BLaER1 treated with 17β-estradiol and CSF1 and Interleukin-3, amounts not matched to agents 10 nM and 100 nM (cell line): ENCODE results near the gene E4F1.

ENCODE experiments used
- H3K27ac ChIP-seq, 11 experiments: shearing (Covaris generic); formaldehyde crosslinking; 2 replicates each; pipeline ENCODE4 v1.8.1; 2022
- H3K27me3 ChIP-seq, 11 experiments: shearing (Covaris generic); formaldehyde crosslinking; 2 replicates each; pipeline ENCODE4 v1.8.1; 2022
- H3K36me3 ChIP-seq, 11 experiments: shearing (Covaris generic); formaldehyde crosslinking; 2 replicates each; pipeline ENCODE4 v1.8.1; 2022
- H3K4me1 ChIP-seq, 10 experiments: shearing (Covaris generic); formaldehyde crosslinking; 2 replicates each; pipeline ENCODE4 v1.8.1; 2022
- H3K4me2 ChIP-seq, 11 experiments: shearing (Covaris generic); formaldehyde crosslinking; 2 replicates each; pipeline ENCODE4 v1.8.1; 2022
- H3K4me3 ChIP-seq, 10 experiments: shearing (Covaris generic); formaldehyde crosslinking; 2 replicates each; pipeline ENCODE4 v1.8.1; 2022
- H3K9ac ChIP-seq, 11 experiments: shearing (Covaris generic); formaldehyde crosslinking; 2 replicates each; pipeline ENCODE4 v1.8.1; 2022
- H3K9me3 ChIP-seq, 11 experiments: shearing (Covaris generic); formaldehyde crosslinking; replicated peaks in 1 of 11; 2 replicates each; pipeline ENCODE4 v1.8.1; 2022
- H4K20me1 ChIP-seq, 11 experiments: shearing (Covaris generic); formaldehyde crosslinking; 2 replicates each; pipeline ENCODE4 v1.8.1; 2022
- Cebpa-rat ChIP-seq, 11 experiments: shearing (Covaris generic); IDR thresholded peaks; 2 replicates each; pipeline ENCODE4 v1.8.1; 2022

E4F1 gene

DNA sequence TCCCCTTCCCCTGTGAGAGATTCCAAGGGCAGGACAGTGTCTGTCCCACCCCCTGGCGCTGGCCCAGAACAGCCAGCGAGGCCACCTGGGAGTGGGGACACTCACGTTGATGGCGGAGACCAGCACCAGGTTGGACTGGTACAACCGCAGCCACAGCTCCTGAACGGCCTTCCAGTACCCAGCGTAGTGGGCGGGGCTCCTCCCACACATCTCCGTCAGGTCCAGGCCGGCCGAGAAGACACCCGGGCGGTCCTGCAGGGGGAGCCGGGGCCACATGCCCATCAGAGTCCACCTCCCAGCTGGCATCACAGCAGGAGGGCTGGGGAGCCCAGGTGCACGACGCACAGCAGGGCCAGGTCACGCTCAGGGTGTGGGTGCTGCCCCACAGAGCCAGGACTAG is 20.9 kb downstream of the E4F1 start:
- Histone ChIP-seq H3K27ac (no peak overlapping the region), H3K4me2 (no peak overlapping the region), H3K9ac (0 out of 22 replicates have a peak overlapping the region, but pooled peaks of 2 of the 11 experiments have one; percentile 1 to 6), H3K36me3 (peaks cover 53 to 99% (median 78%) of the 10 kb centered on the region in 11 experiments), H3K4me3 (no peak overlapping the region), H4K20me1 (peaks cover 9 to 76% (median 37%) of the 10 kb centered on the region in 11 experiments; a peak in 20 of 22 replicates), H3K27me3 (no peaks in the 10 kb centered on the region), H3K9me3 (no peaks in the 10 kb centered on the region), H3K4me1 (peaks cover under 1 to 19% (median 12%) of the 10 kb centered on the region in 10 experiments; a peak in 19 of 20 replicates)
- TF ChIP-seq Cebpa-rat (IDR thresholded peaks at IDR 0.05): no peak

DNA sequence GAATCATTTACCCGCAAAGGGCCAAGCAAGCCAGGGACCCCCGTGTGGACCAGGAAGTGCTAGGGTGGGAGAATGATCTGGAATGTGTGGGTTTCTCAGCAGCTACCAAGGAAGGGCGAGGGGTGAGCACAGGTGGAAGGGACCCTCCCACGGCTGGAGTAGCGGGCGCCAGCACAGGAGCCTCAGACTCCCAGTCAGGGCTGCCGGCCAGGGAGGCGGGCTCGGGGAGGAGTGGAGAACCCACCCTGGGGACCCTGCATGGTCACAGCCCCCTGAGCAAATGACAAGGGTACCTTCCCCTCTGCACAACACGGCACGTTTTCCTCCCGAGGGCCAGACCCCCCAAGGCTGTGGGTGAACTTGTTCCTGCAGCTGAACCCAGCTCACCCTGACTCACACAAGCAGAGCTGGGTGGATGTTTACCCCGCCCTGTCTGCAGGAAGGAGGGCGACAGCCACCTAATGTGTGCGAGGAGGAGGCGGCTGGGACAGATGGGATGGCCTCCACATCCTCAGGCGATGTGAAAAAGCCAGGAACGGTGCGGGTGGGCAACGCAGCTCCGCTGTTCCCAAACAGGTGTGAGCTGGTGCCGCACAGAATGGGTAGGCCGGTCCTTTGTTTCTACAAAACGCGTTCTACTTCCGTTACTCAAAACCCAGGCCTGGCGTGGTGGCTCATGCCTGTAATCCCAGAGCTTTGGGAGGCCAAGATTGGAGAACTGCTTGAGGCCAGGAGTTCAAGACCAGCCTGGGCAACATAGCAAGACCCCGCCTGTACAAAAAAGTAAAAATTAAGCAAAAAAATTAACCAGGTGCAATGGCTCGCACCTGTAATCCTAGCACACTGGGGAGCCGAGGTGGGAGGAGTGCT is 21.8 kb downstream of the E4F1 start:
- TF ChIP-seq Cebpa-rat (IDR thresholded peaks at IDR 0.05): no peak
- H3K36me3 ChIP-seq: peaks cover 46 to 90% (median 72%) of the 10 kb centered on the region in 11 experiments
- H3K9me3 ChIP-seq: no peaks in the 10 kb centered on the region
- no peak overlapping the region for H3K27ac ChIP-seq
- peaks cover 7 to 67% (median 30%) of the 10 kb centered on the region in 11 experiments; a peak in 18 of 22 replicates for H4K20me1 ChIP-seq
- peaks cover 9 to 28% (median 20%) of the 10 kb centered on the region in 10 experiments for H3K4me1 ChIP-seq
- no peak overlapping the region for H3K4me3 ChIP-seq
- H3K9ac ChIP-seq: no peak overlapping the region
- no peak overlapping the region for H3K4me2 ChIP-seq
- no peaks in the 10 kb centered on the region for H3K27me3 ChIP-seq

DNA sequence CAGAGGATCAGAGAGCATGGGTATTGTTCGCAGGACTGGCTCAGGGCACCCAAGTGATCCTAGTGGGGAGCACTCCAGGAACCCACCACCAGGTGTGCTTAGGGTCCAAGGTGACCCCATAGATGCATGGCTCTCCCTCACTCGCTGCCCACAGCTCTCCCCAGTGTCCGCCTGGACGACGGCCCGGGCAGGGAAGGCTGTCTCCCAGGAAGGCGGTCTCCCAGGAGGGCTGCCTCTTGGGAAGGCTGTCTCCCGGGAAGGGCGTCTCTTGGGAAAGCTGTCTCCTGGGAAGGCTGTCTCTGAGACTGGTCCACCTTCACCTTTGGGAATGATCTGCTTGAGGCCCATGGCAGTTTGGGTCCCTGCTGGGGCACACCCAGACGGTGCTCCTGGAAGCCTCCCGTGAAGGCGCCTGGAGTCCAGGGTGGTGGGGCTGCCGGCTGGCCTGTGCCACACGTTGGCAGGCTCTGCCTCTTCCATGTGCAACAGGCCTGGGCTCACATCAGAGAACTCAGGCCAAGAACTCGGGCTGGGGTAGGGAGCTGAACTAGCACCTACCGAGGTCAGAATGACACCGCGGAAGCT is 23.0 kb downstream of the E4F1 start:
- peaks cover 46 to 79% (median 70%) of the 10 kb centered on the region in 11 experiments for H3K36me3 ChIP-seq
- no peak for TF ChIP-seq Cebpa-rat (IDR thresholded peaks at IDR 0.05)
- no peaks in the 10 kb centered on the region for H3K9me3 ChIP-seq
- peak overlapping the region in 1 of 11 experiments; percentile 13; a peak in 1 of 22 replicates for H3K9ac ChIP-seq
- H3K4me3 ChIP-seq: no peak overlapping the region
- peaks cover 15 to 34% (median 28%) of the 10 kb centered on the region in 10 experiments for H3K4me1 ChIP-seq
- peaks cover 9 to 61% (median 34%) of the 10 kb centered on the region in 11 experiments; a peak in 18 of 22 replicates for H4K20me1 ChIP-seq
- no peaks in the 10 kb centered on the region for H3K27me3 ChIP-seq
- no peak overlapping the region for H3K4me2 ChIP-seq
- no peak overlapping the region for H3K27ac ChIP-seq

DNA sequence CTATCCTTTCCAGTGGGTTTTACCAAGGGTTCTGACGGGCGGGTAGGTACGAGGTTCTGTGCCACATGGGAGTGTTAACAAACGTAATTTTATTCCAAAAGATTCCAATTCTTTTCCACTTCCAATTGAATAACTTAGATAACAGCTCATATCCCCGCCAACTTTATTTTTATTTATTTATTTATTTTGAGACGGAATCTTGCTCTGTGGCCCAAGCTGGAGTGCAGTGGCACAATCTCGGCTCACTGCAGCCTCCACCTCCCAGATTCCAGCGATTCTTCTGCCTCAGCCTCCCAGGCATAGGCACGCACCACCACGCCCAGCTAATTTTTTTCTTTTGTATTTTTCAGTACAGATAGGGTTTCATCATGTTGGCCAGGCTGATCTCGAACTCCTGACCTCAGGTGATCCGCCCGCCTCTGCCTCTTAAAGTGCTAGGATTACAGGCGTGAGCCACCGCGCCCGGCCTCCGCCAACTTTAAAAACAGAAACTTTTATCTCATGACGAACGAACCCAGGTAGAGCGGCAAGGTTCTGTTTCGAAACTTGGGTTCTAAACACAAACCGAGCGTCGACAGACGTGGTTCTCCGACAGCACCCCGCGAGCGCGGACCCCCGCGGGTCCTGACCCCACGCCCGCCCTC is 27.4 kb downstream of the E4F1 start:
- Histone ChIP-seq H3K27ac (peak overlapping the region; percentile 69 to 91 (median 80); a peak in 21 of 22 replicates), H3K36me3 (peaks cover 45 to 79% (median 69%) of the 10 kb centered on the region in 11 experiments), H3K4me3 (peak overlapping the region; percentile 68 to 87 (median 74))

DNA sequence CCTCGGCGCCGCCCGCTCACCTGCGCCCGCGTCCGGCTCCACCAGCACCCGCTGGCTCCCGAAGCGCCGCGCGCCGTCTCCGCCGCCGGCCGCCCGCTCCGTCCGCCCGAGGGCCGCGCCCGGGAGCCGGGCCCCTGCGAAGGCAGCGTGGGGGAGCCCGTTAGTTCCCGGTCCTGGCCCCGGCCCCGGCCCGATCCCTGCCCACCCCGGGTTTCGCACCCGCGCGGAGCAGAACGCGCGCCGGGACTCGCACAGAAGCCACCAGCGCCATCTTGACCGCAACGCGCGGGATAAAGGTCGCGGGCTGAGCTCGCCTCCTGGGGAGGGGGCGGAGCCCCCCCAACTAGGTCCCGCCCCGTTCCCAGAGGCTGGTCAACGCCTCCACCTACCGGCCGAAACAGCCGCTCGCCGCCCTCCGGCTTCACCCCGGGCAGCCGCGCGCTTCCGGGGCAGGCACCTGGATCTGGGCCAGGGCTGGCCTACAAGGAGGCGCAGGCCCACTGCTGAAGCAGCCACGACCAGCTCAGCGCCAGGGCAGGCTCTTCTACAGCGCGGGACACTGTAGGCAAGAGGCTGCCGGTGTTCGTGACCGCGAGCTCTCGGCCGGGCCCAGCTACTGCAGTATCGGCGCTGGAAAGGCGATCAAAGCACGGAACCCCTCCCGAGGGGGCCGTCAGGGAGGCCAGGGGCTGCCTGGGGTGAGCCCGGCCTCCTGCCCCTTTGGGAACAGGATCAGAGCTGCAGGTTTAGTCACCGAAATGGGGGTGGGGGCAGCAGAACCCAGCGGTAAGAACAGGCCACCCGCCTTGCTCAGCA is 28.1 kb downstream of the E4F1 start, which contains the start of gene ECI1:
Gene ECI1 (minus strand): TSS at position 292 of the 816 bp plus-strand sequence. CDS start 21 bp downstream, at position 271.
- peak within 1 kb of the TSS; percentile 80 to 93 (median 88) for H3K9ac ChIP-seq
- H3K9me3 ChIP-seq: no peaks in the 10 kb centered on the region
- TF ChIP-seq Cebpa-rat (IDR thresholded peaks at IDR 0.05): no peak
- H3K4me3 ChIP-seq: peak within 1 kb of the TSS; percentile 68 to 87 (median 74)
- no peaks in the 10 kb centered on the region for H3K27me3 ChIP-seq
- H3K4me1 ChIP-seq: peaks cover 25 to 34% (median 30%) of the 10 kb centered on the region in 10 experiments
- peaks cover 4 to 68% (median 50%) of the 10 kb centered on the region in 11 experiments; a peak in 21 of 22 replicates for H4K20me1 ChIP-seq
- H3K4me2 ChIP-seq: peak within 1 kb of the TSS; percentile 71 to 98 (median 89)
- peaks cover 45 to 79% (median 69%) of the 10 kb centered on the region in 11 experiments for H3K36me3 ChIP-seq
- peak within 1 kb of the TSS; percentile 69 to 91 (median 80); a peak in 21 of 22 replicates for H3K27ac ChIP-seq

More for the DNA sequence above, 27.4 kb downstream of the E4F1 start:
- Histone ChIP-seq H3K9ac (peak overlapping the region; percentile 80 to 93 (median 88)), H3K4me1 (peaks cover 25 to 34% (median 30%) of the 10 kb centered on the region in 10 experiments), H4K20me1 (peaks cover 0 to 67% (median 43%) of the 10 kb centered on the region in 11 experiments; a peak in 21 of 22 replicates), H3K9me3 (no peaks in the 10 kb centered on the region), H3K27me3 (no peaks in the 10 kb centered on the region), H3K4me2 (peak overlapping the region; percentile 71 to 98 (median 89))
- no peak for TF ChIP-seq Cebpa-rat (IDR thresholded peaks at IDR 0.05)

DNA sequence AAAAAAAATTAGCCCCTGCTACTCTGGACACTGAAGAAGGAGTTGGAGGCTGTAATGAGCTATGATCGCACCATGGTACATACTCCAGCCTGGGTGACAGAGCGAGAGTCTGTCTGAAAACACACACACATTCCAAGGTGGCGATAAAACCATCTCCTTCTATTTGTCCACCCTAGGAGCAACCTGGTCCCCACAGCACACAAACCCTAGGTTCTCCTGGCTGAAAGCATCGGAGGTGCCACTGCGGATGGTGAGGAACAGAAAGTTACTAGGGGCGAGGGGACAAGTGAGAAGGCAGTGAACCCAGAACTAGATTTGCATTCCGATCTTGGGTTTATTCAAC is 29.4 kb downstream of the E4F1 start:
- Histone ChIP-seq H3K9me3 (no peaks in the 10 kb centered on the region), H3K9ac (0 out of 22 replicates have a peak overlapping the region, but pooled peaks of 5 of the 11 experiments have one; percentile 26 to 92 (median 82)), H4K20me1 (peaks cover 17 to 76% (median 63%) of the 10 kb centered on the region in 11 experiments; a peak in 21 of 22 replicates), H3K27me3 (no peaks in the 10 kb centered on the region), H3K4me2 (peak overlapping the region in 4 of 11 experiments; percentile 71 to 96 (median 82); a peak in 5 of 22 replicates), H3K36me3 (peaks cover 54 to 79% (median 73%) of the 10 kb centered on the region in 11 experiments), H3K27ac (peak overlapping the region in 1 of 11 experiments; percentile 80; a peak in 1 of 22 replicates), H3K4me3 (no peak overlapping the region), H3K4me1 (peaks cover 25 to 34% (median 30%) of the 10 kb centered on the region in 10 experiments)
- TF ChIP-seq Cebpa-rat (IDR thresholded peaks at IDR 0.05): no peak

DNA sequence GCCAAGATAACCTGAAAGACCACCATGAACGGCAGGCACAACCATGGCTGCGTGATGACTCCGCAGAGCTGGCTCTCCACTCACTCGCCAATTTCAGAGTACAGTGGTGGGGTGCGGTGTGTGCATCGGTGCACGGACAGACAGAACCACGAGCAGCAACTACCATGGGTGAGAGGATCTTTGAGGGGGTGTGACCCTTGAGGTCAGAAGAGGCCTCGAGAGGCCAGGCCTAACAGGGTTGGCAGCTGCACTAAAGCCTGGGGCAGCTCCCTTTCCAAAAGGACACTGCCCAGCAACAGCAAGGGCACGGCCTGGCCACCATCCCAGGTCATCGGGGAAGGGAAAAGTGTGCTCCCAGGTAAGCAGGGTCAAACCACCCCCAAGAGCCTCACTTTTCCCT is 29.9 kb downstream of the E4F1 start:
- no peak overlapping the region for H3K27ac ChIP-seq
- no peak for TF ChIP-seq Cebpa-rat (IDR thresholded peaks at IDR 0.05)
- peaks cover 25 to 34% (median 30%) of the 10 kb centered on the region in 10 experiments for H3K4me1 ChIP-seq
- no peak overlapping the region for H3K9ac ChIP-seq
- H4K20me1 ChIP-seq: peaks cover 19 to 81% (median 68%) of the 10 kb centered on the region in 11 experiments; a peak in 21 of 22 replicates
- H3K4me2 ChIP-seq: no peak overlapping the region
- H3K4me3 ChIP-seq: no peak overlapping the region
- H3K36me3 ChIP-seq: peaks cover 59 to 79% (median 74%) of the 10 kb centered on the region in 11 experiments
- no peaks in the 10 kb centered on the region for H3K9me3 ChIP-seq
- no peaks in the 10 kb centered on the region for H3K27me3 ChIP-seq
